Measurements from ENCODE around the gene MSS51. TPM values are rescaled to one million over a fixed set of nuclear protein-coding genes. Genes with fewer than 3 reads are reported as not detected.

The MSS51 gene
- 2.9 and 3.3 TPM in 2 replicates for total RNA-seq (2022)
- Bru-seq, nascent RNA = percentile 75 among the genes with signal in this experiment
- BruChase-seq, experiment 1, labeled RNA remaining after a 6-hour chase = percentile 70 among the genes with signal in this experiment
- BruChase-seq, experiment 2, labeled RNA remaining after a 2-hour chase = percentile 77 among the genes with signal in this experiment
- long read RNA-seq, partial matches to known transcripts = 1 of 2 reads
- long read RNA-seq, other reads (novel, unspliced or antisense) = 1 of 2 reads

DNA sequence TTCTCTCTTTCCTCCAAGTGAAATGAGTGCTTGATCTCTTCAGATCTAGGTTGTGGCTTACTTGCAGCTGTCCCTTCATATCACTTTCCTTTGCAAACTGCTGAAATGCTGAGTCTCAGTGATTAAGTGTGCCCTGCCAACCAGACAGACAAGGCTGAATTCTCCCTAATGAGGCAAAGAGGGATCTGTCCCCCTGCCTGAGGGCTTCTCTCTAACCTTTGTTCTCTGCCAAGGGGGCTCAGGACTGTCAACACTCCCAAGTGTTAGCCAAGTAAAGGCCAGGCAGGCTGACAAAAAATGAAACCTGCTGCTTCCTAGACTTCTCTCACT lies at the start of gene MSS51:
Gene MSS51, minus strand, starts transcription at position 24 of the 330 bp plus-strand sequence. CDS start 5,277 bp downstream, outside the sequence.
- CTCF ChIA-PET = interaction anchor here (0.6 kb wide), 1 partner anchor 16 kb away, joined by 3 read pairs; no protein-coding TSS in a partner anchor
- TF ChIP-seq, protein P1, sequence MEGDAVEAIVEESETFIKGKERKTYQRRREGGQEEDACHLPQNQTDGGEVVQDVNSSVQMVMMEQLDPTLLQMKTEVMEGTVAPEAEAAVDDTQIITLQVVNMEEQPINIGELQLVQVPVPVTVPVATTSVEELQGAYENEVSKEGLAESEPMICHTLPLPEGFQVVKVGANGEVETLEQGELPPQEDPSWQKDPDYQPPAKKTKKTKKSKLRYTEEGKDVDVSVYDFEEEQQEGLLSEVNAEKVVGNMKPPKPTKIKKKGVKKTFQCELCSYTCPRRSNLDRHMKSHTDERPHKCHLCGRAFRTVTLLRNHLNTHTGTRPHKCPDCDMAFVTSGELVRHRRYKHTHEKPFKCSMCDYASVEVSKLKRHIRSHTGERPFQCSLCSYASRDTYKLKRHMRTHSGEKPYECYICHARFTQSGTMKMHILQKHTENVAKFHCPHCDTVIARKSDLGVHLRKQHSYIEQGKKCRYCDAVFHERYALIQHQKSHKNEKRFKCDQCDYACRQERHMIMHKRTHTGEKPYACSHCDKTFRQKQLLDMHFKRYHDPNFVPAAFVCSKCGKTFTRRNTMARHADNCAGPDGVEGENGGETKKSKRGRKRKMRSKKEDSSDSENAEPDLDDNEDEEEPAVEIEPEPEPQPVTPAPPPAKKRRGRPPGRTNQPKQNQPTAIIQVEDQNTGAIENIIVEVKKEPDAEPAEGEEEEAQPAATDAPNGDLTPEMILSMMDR (IDR thresholded peaks at IDR 0.05; ENCODE audit: unreplicated experiment) = no peak
- Mint-ChIP-seq H3K27me3 (ENCODE audit: unreplicated experiment) (no peaks in the 10 kb centered on the region), H3K27ac (ENCODE audit: unreplicated experiment) (no peak within 1 kb of the TSS), H3K36me3 (ENCODE audit: insufficient read depth, unreplicated experiment) (no peaks in the 10 kb centered on the region), H3K9me3 (ENCODE audit: low read depth, unreplicated experiment) (no peaks in the 10 kb centered on the region), H3K4me3 (ENCODE audit: low read depth, unreplicated experiment) (no peak within 1 kb of the TSS), H3K4me1 (ENCODE audit: low read depth, unreplicated experiment) (peaks cover 11% of the 10 kb centered on the region)
- BruUV-seq (replicated peaks) = no TSS peak
- intact Hi-C loops (cut with micrococcal nuclease; ENCODE audit: unreplicated experiment) = no loop called here
- DNase-seq = no peak

DNA sequence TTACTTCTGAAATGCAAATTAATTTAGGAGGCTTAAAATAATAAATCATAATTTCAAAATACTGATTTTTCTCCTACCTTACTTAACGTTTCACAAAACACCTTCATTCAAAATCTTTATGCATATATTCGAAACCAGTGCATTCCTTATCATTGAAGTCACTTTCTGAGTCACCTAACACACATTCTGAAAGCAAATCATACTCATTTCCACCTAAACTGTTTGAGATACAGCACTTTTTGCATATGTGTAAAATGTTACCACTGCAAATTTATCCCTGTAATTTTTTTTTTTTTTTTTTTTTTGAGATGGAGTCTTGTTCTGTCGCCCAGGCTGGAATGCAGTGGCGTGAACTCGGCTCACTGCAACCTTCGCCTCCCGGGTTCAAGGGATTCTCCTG lies 46.8 kb upstream of the MSS51 start:
- no peak overlapping the region for H3K4me3 Mint-ChIP-seq (ENCODE audit: low read depth, unreplicated experiment)
- H3K27ac Mint-ChIP-seq (ENCODE audit: unreplicated experiment) = no peak overlapping the region
- no TSS peak for BruUV-seq (replicated peaks)
- CTCF ChIA-PET = no interaction called here
- TF ChIP-seq, protein P1 (IDR thresholded peaks at IDR 0.05; ENCODE audit: unreplicated experiment) = no peak
- intact Hi-C loops (cut with micrococcal nuclease; ENCODE audit: unreplicated experiment) = no loop called here
- peaks cover 16% of the 10 kb centered on the region for H3K36me3 Mint-ChIP-seq (ENCODE audit: insufficient read depth, unreplicated experiment)
- no peak for DNase-seq
- no peaks in the 10 kb centered on the region for H3K27me3 Mint-ChIP-seq (ENCODE audit: unreplicated experiment)
- peaks cover 12% of the 10 kb centered on the region for H3K4me1 Mint-ChIP-seq (ENCODE audit: low read depth, unreplicated experiment)
- H3K9me3 Mint-ChIP-seq (ENCODE audit: low read depth, unreplicated experiment) = no peaks in the 10 kb centered on the region

DNA sequence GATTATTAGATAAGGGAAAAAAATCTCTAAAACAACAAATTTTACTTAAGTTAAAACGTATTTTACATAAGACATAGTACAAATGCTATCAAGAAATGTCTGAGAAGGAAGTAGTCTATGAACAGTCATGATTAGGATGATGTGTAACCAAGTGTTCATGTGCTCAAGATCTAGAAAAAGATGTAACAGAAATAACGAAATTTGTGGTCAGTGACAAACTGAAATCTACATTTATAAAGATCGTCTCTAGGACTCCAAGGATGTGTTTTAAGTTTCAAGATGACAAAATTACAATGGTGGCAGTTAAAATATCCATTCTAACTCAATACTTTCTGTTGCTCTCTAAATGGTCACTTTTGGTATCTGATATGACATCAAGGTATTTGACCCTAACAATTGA lies 45.3 kb upstream of the MSS51 start:
- TF ChIP-seq, protein P1 (IDR thresholded peaks at IDR 0.05; ENCODE audit: unreplicated experiment) = no peak
- Mint-ChIP-seq H3K4me3 (ENCODE audit: low read depth, unreplicated experiment) (no peak overlapping the region), H3K27me3 (ENCODE audit: unreplicated experiment) (no peaks in the 10 kb centered on the region), H3K4me1 (ENCODE audit: low read depth, unreplicated experiment) (peaks cover 12% of the 10 kb centered on the region), H3K9me3 (ENCODE audit: low read depth, unreplicated experiment) (no peaks in the 10 kb centered on the region), H3K36me3 (ENCODE audit: insufficient read depth, unreplicated experiment) (peaks cover 22% of the 10 kb centered on the region), H3K27ac (ENCODE audit: unreplicated experiment) (no peak overlapping the region)
- CTCF ChIA-PET = no interaction called here
- intact Hi-C loops (cut with micrococcal nuclease; ENCODE audit: unreplicated experiment) = no loop called here
- no TSS peak for BruUV-seq (replicated peaks)
- DNase-seq = no peak

DNA sequence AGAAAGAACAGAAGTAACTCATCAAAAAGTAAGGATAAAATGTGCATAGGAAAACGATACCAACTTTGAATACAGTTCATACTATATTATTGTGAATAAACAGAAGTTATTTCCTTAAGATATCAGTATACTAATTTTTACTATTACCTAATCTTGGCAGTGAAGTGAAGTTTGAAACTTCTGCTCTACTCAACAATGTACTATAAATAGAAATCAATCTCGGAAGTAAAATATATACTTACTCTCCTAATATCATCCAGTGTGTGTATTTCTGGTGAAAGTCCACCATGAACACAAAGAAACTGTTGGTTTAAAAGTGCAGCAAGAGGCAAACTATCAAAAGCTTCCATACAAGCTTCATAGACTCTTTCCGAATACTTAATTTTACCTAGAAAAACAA lies 37.9 kb upstream of the MSS51 start:
- no peaks in the 10 kb centered on the region for H3K27me3 Mint-ChIP-seq (ENCODE audit: unreplicated experiment)
- CTCF ChIA-PET = no interaction called here
- TF ChIP-seq, protein P1 (IDR thresholded peaks at IDR 0.05; ENCODE audit: unreplicated experiment) = no peak
- intact Hi-C loops (cut with micrococcal nuclease; ENCODE audit: unreplicated experiment) = no loop called here
- DNase-seq = no peak
- H3K36me3 Mint-ChIP-seq (ENCODE audit: insufficient read depth, unreplicated experiment) = peaks cover 18% of the 10 kb centered on the region
- H3K4me3 Mint-ChIP-seq (ENCODE audit: low read depth, unreplicated experiment) = no peak overlapping the region
- no peaks in the 10 kb centered on the region for H3K4me1 Mint-ChIP-seq (ENCODE audit: low read depth, unreplicated experiment)
- BruUV-seq (replicated peaks) = no TSS peak
- no peak overlapping the region for H3K27ac Mint-ChIP-seq (ENCODE audit: unreplicated experiment)
- H3K9me3 Mint-ChIP-seq (ENCODE audit: low read depth, unreplicated experiment) = no peaks in the 10 kb centered on the region

Measured in Calu3 (cell line).